ENCODE data around the gene ADGRG6. TPM values are rescaled to one million over a fixed set of nuclear protein-coding genes. Genes with fewer than 3 reads are reported as not detected.

Gene ADGRG6
- total and polyA plus RNA-seq, 4 donors: 18.7 to 110 (median 45.7) TPM

- TF ChIP-seq REST (IDR thresholded peaks at IDR 0.05) (no peak), FOXA2 (IDR thresholded peaks at IDR 0.05) (no peak), EGR1 (IDR thresholded peaks at IDR 0.05; ENCODE audit: low read depth in 2 of 2) (no peak), RXRA (IDR thresholded peaks at IDR 0.05) (no peak), RAD21 (IDR thresholded peaks at IDR 0.05) (no peak), NR2F2 (IDR thresholded peaks at IDR 0.05) (no peak), YY1 (IDR thresholded peaks at IDR 0.05) (no peak), GABPA (IDR thresholded peaks at IDR 0.05 in 1 of 2, conservative IDR thresholded peaks at IDR 0.05 in 1 of 2) (no peak), HNF4G (IDR thresholded peaks at IDR 0.05) (no peak), SP1 (IDR thresholded peaks at IDR 0.05) (no peak)
- TF ChIP-seq, protein P1, sequence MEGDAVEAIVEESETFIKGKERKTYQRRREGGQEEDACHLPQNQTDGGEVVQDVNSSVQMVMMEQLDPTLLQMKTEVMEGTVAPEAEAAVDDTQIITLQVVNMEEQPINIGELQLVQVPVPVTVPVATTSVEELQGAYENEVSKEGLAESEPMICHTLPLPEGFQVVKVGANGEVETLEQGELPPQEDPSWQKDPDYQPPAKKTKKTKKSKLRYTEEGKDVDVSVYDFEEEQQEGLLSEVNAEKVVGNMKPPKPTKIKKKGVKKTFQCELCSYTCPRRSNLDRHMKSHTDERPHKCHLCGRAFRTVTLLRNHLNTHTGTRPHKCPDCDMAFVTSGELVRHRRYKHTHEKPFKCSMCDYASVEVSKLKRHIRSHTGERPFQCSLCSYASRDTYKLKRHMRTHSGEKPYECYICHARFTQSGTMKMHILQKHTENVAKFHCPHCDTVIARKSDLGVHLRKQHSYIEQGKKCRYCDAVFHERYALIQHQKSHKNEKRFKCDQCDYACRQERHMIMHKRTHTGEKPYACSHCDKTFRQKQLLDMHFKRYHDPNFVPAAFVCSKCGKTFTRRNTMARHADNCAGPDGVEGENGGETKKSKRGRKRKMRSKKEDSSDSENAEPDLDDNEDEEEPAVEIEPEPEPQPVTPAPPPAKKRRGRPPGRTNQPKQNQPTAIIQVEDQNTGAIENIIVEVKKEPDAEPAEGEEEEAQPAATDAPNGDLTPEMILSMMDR (IDR thresholded peaks at IDR 0.05; ENCODE audit: low read depth, low read length, missing input control): no peak
- Histone ChIP-seq H3K4me1 (ENCODE audit: control insufficient read depth in 4 of 4, insufficient read depth in 4 of 4, low read length in 3 of 4) (no peaks in the 10 kb centered on the region), H3K9ac (ENCODE audit: low read depth in 1 of 2, low read length in 2 of 2) (no peak overlapping the region), H3K27ac (ENCODE audit: low read depth in 1 of 2, low read length in 2 of 2) (no peak overlapping the region), H3K9me3 (ENCODE audit: control insufficient read depth in 4 of 4, low read length in 3 of 4) (no peaks in the 10 kb centered on the region), H3K36me3 (ENCODE audit: control insufficient read depth in 4 of 4, insufficient read depth in 3 of 4, low read depth in 1 of 4, low read length in 3 of 4) (peaks cover 2 to 55% (median 43%) of the 10 kb centered on the region in 4 donors), H3K4me3 (ENCODE audit: low read depth in 1 of 3, low read length in 3 of 3) (no peak overlapping the region), H3K27me3 (ENCODE audit: control insufficient read depth in 4 of 4, insufficient read depth in 4 of 4, low read length in 3 of 4) (no peaks in the 10 kb centered on the region)
- no peak for DNase-seq (ENCODE audit: low spot score)
Observed at GRCh38 chr6:142420802-142421201, 119.0 kb downstream of the ADGRG6 start.

GRCh38 chr6:142421285-142422117 is 119.7 kb downstream of the ADGRG6 start:
- TF ChIP-seq, protein P2, sequence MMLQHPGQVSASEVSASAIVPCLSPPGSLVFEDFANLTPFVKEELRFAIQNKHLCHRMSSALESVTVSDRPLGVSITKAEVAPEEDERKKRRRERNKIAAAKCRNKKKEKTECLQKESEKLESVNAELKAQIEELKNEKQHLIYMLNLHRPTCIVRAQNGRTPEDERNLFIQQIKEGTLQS (IDR thresholded peaks at IDR 0.05): no peak
- no peak for TF ChIP-seq JUND (IDR thresholded peaks at IDR 0.05)
- no peak for TF ChIP-seq FOXA2 (IDR thresholded peaks at IDR 0.05)
- no peak for TF ChIP-seq HNF4A (conservative IDR thresholded peaks at IDR 0.05)
- TF ChIP-seq RXRA (IDR thresholded peaks at IDR 0.05): no peak
- TF ChIP-seq GABPA (IDR thresholded peaks at IDR 0.05 in 1 of 2, conservative IDR thresholded peaks at IDR 0.05 in 1 of 2): no peak
- TF ChIP-seq NR2F2 (IDR thresholded peaks at IDR 0.05): no peak
- no peaks in the 10 kb centered on the region for H3K27me3 ChIP-seq (ENCODE audit: control insufficient read depth in 4 of 4, insufficient read depth in 4 of 4, low read length in 3 of 4)
- H3K9me3 ChIP-seq (ENCODE audit: control insufficient read depth in 4 of 4, low read length in 3 of 4): no peaks in the 10 kb centered on the region
- H3K27ac ChIP-seq (ENCODE audit: low read depth in 1 of 2, low read length in 2 of 2): no peak overlapping the region
- DNase-seq (ENCODE audit: low spot score): no peak
- no peak overlapping the region for H3K9ac ChIP-seq (ENCODE audit: low read depth in 1 of 2, low read length in 2 of 2)
- peaks cover 2 to 49% (median 41%) of the 10 kb centered on the region in 4 donors for H3K36me3 ChIP-seq (ENCODE audit: control insufficient read depth in 4 of 4, insufficient read depth in 3 of 4, low read depth in 1 of 4, low read length in 3 of 4)
- peaks cover 0 to 4% (median 0%) of the 10 kb centered on the region in 4 donors for H3K4me1 ChIP-seq (ENCODE audit: control insufficient read depth in 4 of 4, insufficient read depth in 4 of 4, low read length in 3 of 4)
- no peak overlapping the region for H3K4me3 ChIP-seq (ENCODE audit: low read depth in 1 of 3, low read length in 3 of 3)

Data from liver (tissue), 9 donors.